Retinal pigment epithelial cell (primary cell): ENCODE results near the gene NADK2.

Experiments
- DNase-seq: peaks from one replicate; pipeline ENCODE4 v3.0.0-alpha.2; 2010; ENCODE audit warnings: low read depth
- H3K4me3 ChIP-seq: 2 replicates; pipeline ENCODE4 v1.5.1; 2011; ENCODE audit warnings: mild to moderate bottlenecking, low read length, control low read depth, moderate library complexity
- TF ChIP-seq, protein P1 (sequence below): conservative IDR thresholded peaks from 2 replicates; pipeline ENCODE4 v1.5.1; 2011; ENCODE audit warnings: low read depth, low read length, control low read depth, inconsistent platforms

NADK2 gene

DNA sequence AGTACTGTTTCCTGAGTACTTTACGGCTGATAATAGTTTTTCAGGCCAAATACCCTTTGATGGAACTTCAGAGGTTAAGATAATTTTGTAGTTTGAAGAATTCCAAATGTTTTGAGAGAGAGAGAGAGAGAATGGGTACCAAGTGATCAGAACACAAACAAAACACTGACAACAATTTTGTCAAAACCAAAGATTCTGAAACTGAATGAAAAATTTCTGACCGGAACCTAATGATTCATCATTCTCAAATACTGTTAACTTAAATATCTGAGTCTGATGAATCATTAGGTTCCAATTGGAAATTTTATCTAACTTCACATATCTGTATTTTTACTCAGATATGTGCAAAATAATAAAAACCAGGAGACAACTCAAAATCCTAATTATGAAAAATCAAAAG lies 94.0 kb downstream of the NADK2 start:
- TF ChIP-seq, protein P1, sequence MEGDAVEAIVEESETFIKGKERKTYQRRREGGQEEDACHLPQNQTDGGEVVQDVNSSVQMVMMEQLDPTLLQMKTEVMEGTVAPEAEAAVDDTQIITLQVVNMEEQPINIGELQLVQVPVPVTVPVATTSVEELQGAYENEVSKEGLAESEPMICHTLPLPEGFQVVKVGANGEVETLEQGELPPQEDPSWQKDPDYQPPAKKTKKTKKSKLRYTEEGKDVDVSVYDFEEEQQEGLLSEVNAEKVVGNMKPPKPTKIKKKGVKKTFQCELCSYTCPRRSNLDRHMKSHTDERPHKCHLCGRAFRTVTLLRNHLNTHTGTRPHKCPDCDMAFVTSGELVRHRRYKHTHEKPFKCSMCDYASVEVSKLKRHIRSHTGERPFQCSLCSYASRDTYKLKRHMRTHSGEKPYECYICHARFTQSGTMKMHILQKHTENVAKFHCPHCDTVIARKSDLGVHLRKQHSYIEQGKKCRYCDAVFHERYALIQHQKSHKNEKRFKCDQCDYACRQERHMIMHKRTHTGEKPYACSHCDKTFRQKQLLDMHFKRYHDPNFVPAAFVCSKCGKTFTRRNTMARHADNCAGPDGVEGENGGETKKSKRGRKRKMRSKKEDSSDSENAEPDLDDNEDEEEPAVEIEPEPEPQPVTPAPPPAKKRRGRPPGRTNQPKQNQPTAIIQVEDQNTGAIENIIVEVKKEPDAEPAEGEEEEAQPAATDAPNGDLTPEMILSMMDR = no peak
- no peak overlapping the region for H3K4me3 ChIP-seq
- no peak for DNase-seq

DNA sequence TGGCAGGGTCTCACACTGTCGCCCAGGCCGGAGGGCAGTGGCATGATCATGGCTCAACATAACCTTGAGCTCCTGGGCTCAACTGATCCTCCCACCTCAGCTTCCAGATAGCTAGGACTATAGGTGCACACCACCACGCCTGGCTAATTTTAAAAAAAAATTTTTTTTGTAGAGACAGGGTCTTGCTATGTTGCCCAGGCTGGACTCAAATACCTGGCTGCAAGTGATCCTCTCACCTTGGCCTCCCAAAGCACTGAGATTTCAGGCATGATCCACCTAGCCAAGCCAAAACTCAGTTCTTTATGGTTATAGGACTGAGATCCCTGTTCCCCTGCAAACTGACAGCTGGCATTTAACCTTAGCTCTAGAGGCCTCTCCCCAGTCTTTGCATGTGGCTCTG lies 95.3 kb downstream of the NADK2 start:
- TF ChIP-seq, protein P1 = no peak
- no peak for DNase-seq

DNA sequence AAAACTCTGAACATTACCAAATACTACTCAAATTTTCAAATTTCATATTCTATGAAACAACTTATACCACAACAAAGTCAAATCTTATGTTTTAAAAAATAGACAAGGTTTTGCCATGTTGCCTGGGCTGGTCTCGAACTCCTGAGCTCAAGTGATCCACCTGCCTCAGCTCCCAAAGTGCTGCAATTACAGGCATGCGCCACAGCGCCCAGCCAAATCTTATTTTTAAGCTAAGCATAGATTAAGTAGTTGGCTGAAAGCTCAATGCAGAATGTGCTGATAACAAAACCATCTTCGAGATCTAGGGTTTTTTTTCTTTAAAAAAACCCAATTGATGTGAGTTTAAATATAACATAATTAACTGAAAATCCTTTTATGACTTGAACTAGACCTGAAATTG lies 96.4 kb downstream of the NADK2 start:
- no peak overlapping the region for H3K4me3 ChIP-seq
- no peak for DNase-seq
- TF ChIP-seq, protein P1 = no peak

More for the DNA sequence above, 95.3 kb downstream of the NADK2 start:
- H3K4me3 ChIP-seq = no peak overlapping the region
